Measurements from ENCODE around the gene AHDC1.
"Not testable (repeated sequence)": the region's sequence is repeated elsewhere in the genome, so short reads cannot be mapped to it uniquely, and the experiment has no call there.

The AHDC1 gene

DNA sequence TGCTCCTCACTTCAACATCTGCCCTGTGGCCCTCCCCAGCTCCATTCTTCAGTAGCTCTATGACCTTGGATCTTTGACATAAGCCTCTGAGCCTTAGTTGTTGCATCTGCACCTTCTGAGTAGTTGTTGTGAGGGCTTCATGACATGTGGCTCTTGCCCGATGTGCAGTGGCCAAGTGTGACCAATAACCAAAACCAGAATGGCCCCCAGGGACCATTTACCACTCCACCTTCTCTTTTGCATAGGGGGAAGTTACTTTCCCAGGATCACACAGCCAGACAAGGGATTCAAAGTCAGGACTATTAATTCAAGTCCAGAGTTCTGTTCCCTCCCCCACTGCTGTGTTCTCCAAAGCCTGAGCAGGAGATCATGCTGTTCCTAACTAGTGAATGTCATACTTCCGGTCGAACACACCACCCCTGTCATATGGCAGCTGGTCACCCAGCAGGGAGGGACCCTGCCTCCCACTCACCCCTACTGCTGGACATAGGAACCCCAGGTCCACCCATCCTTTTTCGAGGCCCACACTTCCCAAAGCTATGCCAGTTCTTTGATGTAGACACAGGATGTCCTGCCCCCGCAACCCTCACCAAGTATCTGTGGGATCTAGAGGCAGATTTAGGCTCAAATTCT is 27.0 kb upstream of the AHDC1 start:
- H3K4me1 ChIP-seq (ENCODE audit: control insufficient read depth, insufficient read depth, low read length) = peaks cover 7% of the 10 kb centered on the region
- H3K4me3 ChIP-seq (ENCODE audit: low read depth, low read length) = no peak overlapping the region
- no peaks in the 10 kb centered on the region for H3K9me3 ChIP-seq (ENCODE audit: control insufficient read depth, insufficient read depth, low read length)
- H3K27me3 ChIP-seq (ENCODE audit: control insufficient read depth, insufficient read depth, low read length) = peaks cover 34% of the 10 kb centered on the region
- H3K9ac ChIP-seq (ENCODE audit: low read depth, low read length) = no peak overlapping the region
- no peaks in the 10 kb centered on the region for H3K36me3 ChIP-seq (ENCODE audit: control insufficient read depth, insufficient read depth, low read length)

- Histone ChIP-seq H3K4me1 (ENCODE audit: control insufficient read depth, insufficient read depth, low read length) (peaks cover 7% of the 10 kb centered on the region), H3K9ac (ENCODE audit: low read depth, low read length) (no peak overlapping the region), H3K36me3 (ENCODE audit: control insufficient read depth, insufficient read depth, low read length) (no peaks in the 10 kb centered on the region)
Observed at GRCh38 chr1:27628712-27629111, 24.8 kb upstream of the AHDC1 start.

DNA sequence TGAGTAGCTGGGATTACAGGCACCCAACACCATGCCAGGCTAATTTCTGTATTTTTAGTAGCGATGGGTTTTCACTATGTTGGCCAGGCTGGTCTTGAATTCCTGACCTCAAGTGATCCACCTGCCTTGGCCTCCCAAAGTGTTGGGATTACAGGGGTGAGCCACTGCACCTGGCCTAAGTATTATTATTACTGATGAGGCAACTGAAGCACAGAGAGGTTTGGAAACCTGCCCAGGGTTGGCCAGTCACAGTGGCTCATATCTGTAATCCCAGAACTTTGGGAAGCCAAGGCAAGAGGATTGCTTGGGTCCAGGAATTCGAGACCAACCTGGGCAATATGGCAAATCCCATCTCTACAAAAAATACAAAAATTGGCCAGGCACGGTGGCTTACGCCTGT is 23.8 kb upstream of the AHDC1 start:
- H3K4me1 ChIP-seq (ENCODE audit: control insufficient read depth, insufficient read depth, low read length) = peaks cover 13% of the 10 kb centered on the region
- H3K27me3 ChIP-seq (ENCODE audit: control insufficient read depth, insufficient read depth, low read length); H3K36me3 ChIP-seq (ENCODE audit: control insufficient read depth, insufficient read depth, low read length); H3K9me3 ChIP-seq (ENCODE audit: control insufficient read depth, insufficient read depth, low read length); H3K9ac ChIP-seq (ENCODE audit: low read depth, low read length); H3K4me3 ChIP-seq (ENCODE audit: low read depth, low read length): not testable (repeated sequence)

More at GRCh38 chr1:27628712-27629111, 24.8 kb upstream of the AHDC1 start:
- H3K27me3 ChIP-seq (ENCODE audit: control insufficient read depth, insufficient read depth, low read length) = peaks cover 15% of the 10 kb centered on the region
- no peaks in the 10 kb centered on the region for H3K9me3 ChIP-seq (ENCODE audit: control insufficient read depth, insufficient read depth, low read length)
- H3K4me3 ChIP-seq (ENCODE audit: low read depth, low read length) = no peak overlapping the region

DNA sequence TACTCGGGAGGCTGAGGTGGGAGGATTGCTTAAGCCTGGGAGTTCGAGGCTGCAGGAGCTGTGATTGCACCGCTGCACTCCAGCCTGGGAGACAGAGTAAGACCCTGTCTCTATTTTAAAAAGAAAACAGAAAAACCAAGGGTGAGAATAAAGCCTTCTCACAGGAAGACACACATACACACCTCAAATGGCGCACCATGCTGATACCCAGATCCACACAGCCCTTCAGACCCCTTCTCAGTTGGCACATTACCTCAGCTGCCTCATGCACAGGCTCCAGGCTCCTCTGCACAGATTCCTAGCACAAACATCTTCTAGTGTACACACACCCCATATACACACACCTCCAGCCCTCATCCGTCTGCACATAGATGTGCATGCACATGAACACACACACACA is 23.1 kb upstream of the AHDC1 start:
- no peak overlapping the region for H3K4me3 ChIP-seq (ENCODE audit: low read depth, low read length)
- no peaks in the 10 kb centered on the region for H3K9me3 ChIP-seq (ENCODE audit: control insufficient read depth, insufficient read depth, low read length)
- no peaks in the 10 kb centered on the region for H3K36me3 ChIP-seq (ENCODE audit: control insufficient read depth, insufficient read depth, low read length)
- H3K4me1 ChIP-seq (ENCODE audit: control insufficient read depth, insufficient read depth, low read length) = peaks cover 13% of the 10 kb centered on the region
- peaks cover 4% of the 10 kb centered on the region for H3K27me3 ChIP-seq (ENCODE audit: control insufficient read depth, insufficient read depth, low read length)
- no peak overlapping the region for H3K9ac ChIP-seq (ENCODE audit: low read depth, low read length)

DNA sequence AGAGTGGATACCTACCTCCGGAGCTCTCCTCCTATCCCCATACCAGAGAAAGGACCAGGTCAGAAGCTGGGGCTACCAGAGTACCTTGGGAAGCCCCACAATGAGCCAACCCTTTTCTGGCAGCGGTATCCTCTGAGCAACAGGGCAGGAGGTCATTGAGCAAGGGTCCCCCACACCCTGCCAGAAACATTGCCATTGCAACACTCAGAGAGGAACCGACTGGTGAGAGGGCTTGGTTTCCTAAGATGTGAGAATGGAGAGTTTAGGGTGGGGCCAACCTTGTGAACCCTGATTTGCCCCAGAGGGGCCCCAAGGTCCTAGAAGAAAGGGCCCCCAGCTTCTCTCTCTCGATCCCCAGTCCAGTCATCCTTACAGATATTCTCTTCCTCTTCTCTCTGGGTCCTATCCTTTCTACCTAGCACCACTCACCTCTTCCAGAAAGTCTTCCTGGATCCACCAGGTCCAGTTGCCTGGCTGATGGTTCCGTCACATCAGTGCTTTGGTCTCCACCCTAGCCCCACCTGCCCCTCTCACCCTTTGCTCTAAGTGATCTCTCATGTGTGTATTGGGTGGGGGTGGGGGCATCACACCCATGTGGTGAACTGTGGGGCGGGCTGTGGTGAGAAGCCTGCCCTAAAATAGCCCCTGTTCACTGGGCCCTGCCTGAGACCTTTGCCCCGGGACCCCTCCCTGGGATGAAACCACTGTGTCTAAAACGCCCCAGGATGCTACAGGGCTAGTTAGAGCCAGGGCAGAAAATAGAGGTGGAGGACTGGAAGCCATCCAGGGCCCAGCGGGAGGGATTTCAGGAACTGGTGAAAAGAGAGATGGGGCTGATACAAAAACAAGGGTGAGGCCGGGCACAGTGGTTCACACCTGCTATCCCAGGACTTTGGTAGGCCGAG is 22.3 kb upstream of the AHDC1 start:
- Histone ChIP-seq H3K27me3 (ENCODE audit: control insufficient read depth, insufficient read depth, low read length) (peaks cover 4% of the 10 kb centered on the region), H3K9me3 (ENCODE audit: control insufficient read depth, insufficient read depth, low read length) (no peaks in the 10 kb centered on the region), H3K9ac (ENCODE audit: low read depth, low read length) (no peak overlapping the region), H3K36me3 (ENCODE audit: control insufficient read depth, insufficient read depth, low read length) (no peaks in the 10 kb centered on the region), H3K4me3 (ENCODE audit: low read depth, low read length) (no peak overlapping the region), H3K4me1 (ENCODE audit: control insufficient read depth, insufficient read depth, low read length) (peaks cover 15% of the 10 kb centered on the region)

DNA sequence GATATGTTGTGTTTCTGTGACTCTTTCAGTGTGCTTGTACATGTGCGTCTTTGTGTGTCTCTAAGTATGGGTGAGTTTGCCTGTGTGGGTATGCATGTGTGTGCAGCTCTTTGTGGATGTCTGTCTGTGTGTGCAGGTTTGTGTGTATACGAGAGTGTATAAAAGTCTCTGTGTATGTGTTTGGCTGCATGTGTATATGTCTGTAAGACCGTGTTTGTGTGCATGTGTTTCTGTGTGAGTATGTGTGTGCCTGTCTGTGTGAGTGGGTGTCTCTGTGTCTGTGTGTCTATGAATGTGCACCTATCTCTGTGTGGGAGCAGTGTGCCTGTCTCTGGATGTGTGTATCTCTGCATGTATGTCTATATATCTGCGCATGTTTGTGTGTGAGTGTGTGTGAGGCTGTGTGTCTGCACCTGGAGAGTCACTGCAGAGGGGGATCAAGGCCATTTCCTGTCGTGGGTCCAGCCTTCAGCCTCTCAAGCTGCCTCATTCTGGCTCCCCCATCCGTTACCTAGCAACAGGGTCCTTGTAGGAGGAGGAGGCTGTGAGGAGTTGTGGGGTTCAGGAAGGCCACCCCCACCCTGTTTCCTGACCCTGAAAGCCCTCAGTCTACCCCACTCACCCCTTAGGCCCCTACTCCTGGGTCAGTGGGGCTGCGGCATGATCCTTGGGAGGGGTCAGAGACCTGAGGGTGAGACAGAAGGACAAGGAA is 20.7 kb upstream of the AHDC1 start:
- Histone ChIP-seq H3K4me3 (ENCODE audit: low read depth, low read length) (no peak overlapping the region), H3K9me3 (ENCODE audit: control insufficient read depth, insufficient read depth, low read length) (no peaks in the 10 kb centered on the region), H3K9ac (ENCODE audit: low read depth, low read length) (no peak overlapping the region), H3K27me3 (ENCODE audit: control insufficient read depth, insufficient read depth, low read length) (peaks cover 1% of the 10 kb centered on the region), H3K36me3 (ENCODE audit: control insufficient read depth, insufficient read depth, low read length) (no peaks in the 10 kb centered on the region), H3K4me1 (ENCODE audit: control insufficient read depth, insufficient read depth, low read length) (peaks cover 11% of the 10 kb centered on the region)

DNA sequence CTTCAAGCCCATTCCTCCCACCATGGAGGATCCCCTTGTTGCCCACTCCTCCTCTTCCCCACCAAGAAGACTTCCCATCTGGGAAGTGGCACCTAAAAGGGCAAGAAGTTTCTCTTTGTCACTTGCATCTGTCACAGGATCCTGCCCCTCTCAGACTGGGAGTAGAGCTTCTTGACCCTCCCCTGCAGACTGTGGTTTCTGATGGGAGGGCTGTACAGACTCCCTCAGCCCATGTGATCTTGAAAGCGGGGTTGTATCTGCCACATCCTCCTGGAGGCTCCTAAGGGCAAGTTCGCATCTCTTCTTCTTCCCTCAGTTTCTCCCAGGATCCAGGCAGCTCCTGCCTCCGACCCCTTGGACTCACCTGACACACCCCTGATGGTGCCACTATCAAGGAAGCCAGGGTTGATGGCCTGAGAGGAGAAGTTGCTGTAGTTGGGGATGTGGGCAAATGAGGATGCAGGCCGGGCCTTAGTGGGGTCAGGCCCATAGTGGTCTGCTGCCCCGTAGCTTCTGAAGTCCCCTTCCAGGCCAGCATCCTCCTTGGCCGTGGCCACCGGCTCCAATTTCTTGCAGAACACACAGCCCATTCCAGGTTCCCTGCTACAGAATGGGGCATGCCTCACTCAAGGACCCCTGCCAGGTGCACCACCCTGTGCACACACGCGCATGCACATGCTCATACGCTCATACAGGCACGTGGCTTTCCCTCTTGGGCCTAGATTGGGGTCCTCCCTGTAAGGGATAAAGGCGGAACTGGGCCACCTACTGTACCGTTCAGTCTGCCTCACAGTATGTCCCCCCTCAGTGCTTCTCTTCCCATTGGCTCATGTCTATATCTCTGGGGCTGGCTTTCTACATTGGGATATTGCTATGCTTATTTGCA is 19.6 kb upstream of the AHDC1 start:
- Histone ChIP-seq H3K9ac (ENCODE audit: low read depth, low read length) (no peak overlapping the region), H3K4me3 (ENCODE audit: low read depth, low read length) (no peak overlapping the region), H3K36me3 (ENCODE audit: control insufficient read depth, insufficient read depth, low read length) (no peaks in the 10 kb centered on the region), H3K9me3 (ENCODE audit: control insufficient read depth, insufficient read depth, low read length) (no peaks in the 10 kb centered on the region), H3K4me1 (ENCODE audit: control insufficient read depth, insufficient read depth, low read length) (peaks cover 8% of the 10 kb centered on the region), H3K27me3 (ENCODE audit: control insufficient read depth, insufficient read depth, low read length) (no peaks in the 10 kb centered on the region)

- no peaks in the 10 kb centered on the region for H3K9me3 ChIP-seq (ENCODE audit: control insufficient read depth, insufficient read depth, low read length)
- no peak overlapping the region for H3K4me3 ChIP-seq (ENCODE audit: low read depth, low read length)
- H3K36me3 ChIP-seq (ENCODE audit: control insufficient read depth, insufficient read depth, low read length) = no peaks in the 10 kb centered on the region
- H3K4me1 ChIP-seq (ENCODE audit: control insufficient read depth, insufficient read depth, low read length) = peaks cover 8% of the 10 kb centered on the region
- no peak overlapping the region for H3K9ac ChIP-seq (ENCODE audit: low read depth, low read length)
- H3K27me3 ChIP-seq (ENCODE audit: control insufficient read depth, insufficient read depth, low read length) = no peaks in the 10 kb centered on the region
Observed at GRCh38 chr1:27622828-27623227, 18.9 kb upstream of the AHDC1 start.

DNA sequence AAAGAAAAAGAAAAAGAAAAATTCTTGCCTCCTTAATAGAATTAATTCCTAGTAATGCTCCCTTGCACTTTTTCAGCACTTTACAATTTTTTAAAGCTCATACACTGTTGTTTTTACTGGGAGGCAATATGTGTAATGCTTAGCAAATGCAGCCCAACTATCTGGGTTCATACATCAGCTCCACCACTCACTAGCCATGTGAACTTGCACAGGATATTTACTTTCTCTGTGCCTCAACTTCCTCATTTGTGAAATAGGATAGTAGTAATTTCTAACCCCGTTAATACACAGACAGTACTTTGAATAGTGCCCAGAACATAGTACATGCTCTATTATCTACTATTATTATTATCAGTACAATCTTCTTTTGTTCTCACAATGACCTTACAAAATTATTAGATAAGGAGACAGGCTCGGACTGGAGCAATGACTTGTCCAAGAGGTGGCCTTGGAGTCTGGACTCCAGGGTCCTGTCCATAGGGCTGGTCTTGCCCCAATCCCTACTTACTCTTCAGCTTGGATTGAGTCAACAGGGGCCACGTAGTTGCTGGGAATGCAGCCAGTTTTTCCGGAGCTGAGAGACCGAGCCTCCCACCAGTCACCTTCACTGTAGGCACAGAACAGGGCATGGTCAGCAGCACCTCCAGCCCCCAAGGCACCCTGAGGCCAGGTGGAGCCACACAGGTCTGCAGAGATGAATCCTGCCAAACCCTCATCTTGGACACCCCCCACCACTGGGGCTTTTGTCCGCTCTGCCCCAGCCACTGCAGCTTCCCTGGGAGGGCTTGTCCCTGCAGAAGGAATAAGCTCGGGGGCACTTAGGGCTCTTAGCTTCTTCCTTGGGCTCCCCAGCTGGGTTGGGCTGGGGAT is 17.3 kb upstream of the AHDC1 start:
- H3K4me3 ChIP-seq (ENCODE audit: low read depth, low read length) = no peak overlapping the region
- H3K4me1 ChIP-seq (ENCODE audit: control insufficient read depth, insufficient read depth, low read length) = peaks cover 8% of the 10 kb centered on the region
- H3K36me3 ChIP-seq (ENCODE audit: control insufficient read depth, insufficient read depth, low read length) = no peaks in the 10 kb centered on the region
- H3K27me3 ChIP-seq (ENCODE audit: control insufficient read depth, insufficient read depth, low read length) = no peaks in the 10 kb centered on the region
- H3K9me3 ChIP-seq (ENCODE audit: control insufficient read depth, insufficient read depth, low read length) = no peaks in the 10 kb centered on the region
- no peak overlapping the region for H3K9ac ChIP-seq (ENCODE audit: low read depth, low read length)

- H3K9ac ChIP-seq (ENCODE audit: low read depth, low read length); H3K4me1 ChIP-seq (ENCODE audit: control insufficient read depth, insufficient read depth, low read length); H3K36me3 ChIP-seq (ENCODE audit: control insufficient read depth, insufficient read depth, low read length); H3K9me3 ChIP-seq (ENCODE audit: control insufficient read depth, insufficient read depth, low read length); H3K27me3 ChIP-seq (ENCODE audit: control insufficient read depth, insufficient read depth, low read length); H3K4me3 ChIP-seq (ENCODE audit: low read depth, low read length): not testable (repeated sequence)
Observed at GRCh38 chr1:27619782-27620438, 16.0 kb upstream of the AHDC1 start.
